ENCODE data around the gene GNAL. TPM values are rescaled to one million over a fixed set of nuclear protein-coding genes. Genes with fewer than 3 reads are reported as not detected.
A peak's percentile ranks its signal among the peaks of the same experiment; 100 is the strongest.

The GNAL gene
- total RNA-seq, 2 donors from 2014 or later = 0.20 to 0.53 TPM

DNA sequence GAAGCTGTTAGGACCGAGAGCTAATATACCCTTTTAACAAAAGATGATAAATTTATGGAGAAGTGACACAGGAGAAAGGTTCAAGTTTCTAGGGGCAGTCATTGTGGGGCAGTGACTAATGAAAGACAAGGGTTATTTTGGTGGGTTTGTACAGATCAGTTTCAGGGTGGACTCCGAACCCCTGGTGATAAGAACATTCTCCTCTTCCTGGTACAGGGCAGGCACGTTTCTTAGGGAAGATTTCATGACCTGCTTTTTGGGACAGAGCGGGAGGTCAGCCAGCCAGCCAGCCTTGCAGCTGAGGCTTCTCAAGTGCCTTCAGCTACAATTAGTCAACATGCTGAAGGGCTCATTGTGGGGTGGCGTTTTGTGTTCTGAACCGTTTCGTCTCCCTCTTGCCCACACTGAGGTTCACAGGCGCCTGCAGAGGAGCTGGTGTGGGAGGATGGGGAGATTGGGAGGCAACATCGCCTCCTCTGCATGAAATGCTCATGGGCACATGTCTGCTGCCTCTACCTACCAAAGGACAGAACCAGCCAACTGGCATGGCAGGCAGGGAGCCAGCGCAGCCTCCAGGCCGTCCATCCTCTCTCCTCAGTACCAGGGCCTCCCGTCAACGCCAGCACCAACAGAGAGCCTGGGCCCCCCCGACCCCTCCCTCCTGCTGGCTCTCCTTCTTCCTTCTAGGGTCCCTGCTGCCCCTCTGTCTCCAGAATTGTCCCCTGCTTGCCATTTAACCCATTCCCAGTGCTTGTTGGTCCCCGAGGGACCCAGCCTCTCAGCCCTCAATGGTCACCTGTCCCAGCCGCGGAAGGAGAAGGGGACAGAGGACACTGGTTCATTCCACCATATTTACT lies 171.8 kb downstream of the GNAL start:
- H3K27ac Mint-ChIP-seq = peak overlapping the region in 1 of 2 donors; percentile 72
- no peaks in the 10 kb centered on the region for H3K9me3 Mint-ChIP-seq
- ATAC-seq (no peak), DNase-seq (ENCODE audit: low spot score in 2 of 2) (no peak)
- no peaks in the 10 kb centered on the region for H3K36me3 Mint-ChIP-seq

DNA sequence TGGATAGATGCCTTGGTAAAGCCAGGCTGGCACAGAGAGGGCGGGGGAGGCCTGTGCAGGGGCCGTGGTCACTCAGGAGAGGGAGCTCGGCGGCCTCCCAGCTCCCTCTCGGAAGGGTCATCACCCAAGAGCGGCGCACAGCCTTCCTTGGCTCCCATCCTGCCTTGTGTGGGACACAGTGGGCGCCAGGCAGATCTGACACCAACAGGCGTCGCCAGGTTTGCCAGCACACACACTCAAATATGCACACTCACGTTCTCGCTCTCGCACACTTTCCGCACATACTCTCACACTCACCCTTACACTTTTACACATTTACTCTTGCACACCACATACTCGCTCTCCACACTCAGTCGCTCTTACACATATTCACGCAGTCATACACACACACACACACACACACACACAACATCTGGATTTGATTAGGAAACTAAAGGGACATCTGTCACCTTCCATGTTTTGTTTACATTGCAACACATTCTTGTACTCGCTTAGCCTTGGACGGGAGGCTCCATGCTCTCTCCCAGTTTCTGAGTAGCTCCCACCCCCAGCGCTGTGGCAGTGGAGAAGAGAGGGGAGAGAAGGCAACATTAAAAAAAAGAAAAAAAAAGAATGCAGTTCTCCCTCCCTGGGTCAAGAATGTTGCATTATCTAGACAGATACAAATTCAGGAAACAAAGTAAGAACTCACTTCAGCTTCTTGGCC lies 172.7 kb downstream of the GNAL start:
- no peak for ATAC-seq
- no peaks in the 10 kb centered on the region for H3K9me3 Mint-ChIP-seq

GRCh38 chr18:11862468-11863137 lies 173.5 kb downstream of the GNAL start:
- Mint-ChIP-seq H3K27ac (no peak overlapping the region), H3K36me3 (no peaks in the 10 kb centered on the region), H3K9me3 (no peaks in the 10 kb centered on the region)
- ATAC-seq (no peak), DNase-seq (ENCODE audit: low spot score in 2 of 2) (no peak)

More for the DNA sequence above, 172.7 kb downstream of the GNAL start:
- Mint-ChIP-seq H3K36me3 (no peaks in the 10 kb centered on the region), H3K27ac (peak overlapping the region in 1 of 2 donors; percentile 58)
- no peak for DNase-seq (ENCODE audit: low spot score in 2 of 2)

- H3K27ac Mint-ChIP-seq = no peak overlapping the region
- H3K36me3 Mint-ChIP-seq = no peaks in the 10 kb centered on the region
- ATAC-seq (no peak), DNase-seq (ENCODE audit: low spot score in 2 of 2) (no peak)
- H3K9me3 Mint-ChIP-seq = no peaks in the 10 kb centered on the region
Observed at GRCh38 chr18:11864471-11864870, 175.4 kb downstream of the GNAL start.

- no peak for ATAC-seq
Observed at GRCh38 chr18:11865071-11865470, 176.0 kb downstream of the GNAL start.

DNA sequence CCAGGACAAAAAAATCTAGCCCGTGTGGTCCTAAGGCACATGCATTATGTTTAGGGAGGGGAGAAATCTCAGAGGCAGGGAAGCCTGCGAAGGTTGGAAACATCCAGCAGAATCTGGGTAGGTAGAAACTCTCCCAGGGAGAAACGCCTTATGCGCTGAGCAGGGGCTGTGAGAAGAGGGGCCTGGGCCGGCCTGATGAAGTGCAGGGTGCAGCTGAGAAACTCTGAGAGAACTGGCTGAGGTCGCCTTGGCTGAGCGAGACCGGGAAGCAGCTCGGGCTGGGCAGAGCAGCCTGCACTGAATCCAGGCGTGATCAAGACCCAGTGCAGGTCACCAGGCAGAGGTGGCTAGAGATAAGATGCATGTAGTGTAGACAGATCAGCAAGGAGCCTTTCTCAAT lies 177.3 kb downstream of the GNAL start:
- DNase-seq (ENCODE audit: low spot score in 2 of 2) (no peak), ATAC-seq (no peak)
- no peaks in the 10 kb centered on the region for H3K36me3 Mint-ChIP-seq
- H3K27ac Mint-ChIP-seq = peak overlapping the region in 1 of 2 donors; percentile 37
- no peaks in the 10 kb centered on the region for H3K9me3 Mint-ChIP-seq

More at GRCh38 chr18:11865071-11865470, 176.0 kb downstream of the GNAL start:
- Mint-ChIP-seq H3K36me3 (no peaks in the 10 kb centered on the region), H3K27ac (no peak overlapping the region), H3K9me3 (no peaks in the 10 kb centered on the region)
- peak in 1 of 2 donors; percentile 37 for DNase-seq (ENCODE audit: low spot score in 2 of 2)

GRCh38 chr18:11866764-11867163 lies 177.7 kb downstream of the GNAL start:
- no peak overlapping the region for H3K27ac Mint-ChIP-seq
- ATAC-seq = no peak
- no peaks in the 10 kb centered on the region for H3K9me3 Mint-ChIP-seq
- DNase-seq (ENCODE audit: low spot score in 2 of 2) = no peak
- H3K36me3 Mint-ChIP-seq = no peaks in the 10 kb centered on the region

DNA sequence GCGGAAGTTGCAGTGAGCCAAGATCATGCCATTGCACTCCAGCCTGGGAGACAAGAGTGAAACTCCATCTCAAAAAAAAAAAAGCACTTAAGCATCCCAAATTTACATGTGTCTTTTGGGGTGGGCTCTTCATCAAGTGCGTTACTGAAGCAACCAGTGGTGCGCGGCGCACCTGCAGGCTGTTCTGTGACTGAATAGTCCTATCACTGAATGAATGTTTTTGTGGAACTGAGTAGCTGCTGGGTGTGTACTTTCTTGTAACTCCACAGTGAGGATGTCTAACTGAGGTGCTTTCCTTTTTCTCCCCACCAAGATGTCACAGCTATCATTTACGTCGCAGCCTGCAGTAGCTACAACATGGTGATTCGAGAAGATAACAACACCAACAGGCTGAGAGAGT lies 179.2 kb downstream of the GNAL start:
- DNase-seq (ENCODE audit: low spot score in 2 of 2) (no peak), ATAC-seq (no peak)
- H3K9me3 Mint-ChIP-seq = no peaks in the 10 kb centered on the region
- no peak overlapping the region for H3K27ac Mint-ChIP-seq
- no peaks in the 10 kb centered on the region for H3K36me3 Mint-ChIP-seq

DNA sequence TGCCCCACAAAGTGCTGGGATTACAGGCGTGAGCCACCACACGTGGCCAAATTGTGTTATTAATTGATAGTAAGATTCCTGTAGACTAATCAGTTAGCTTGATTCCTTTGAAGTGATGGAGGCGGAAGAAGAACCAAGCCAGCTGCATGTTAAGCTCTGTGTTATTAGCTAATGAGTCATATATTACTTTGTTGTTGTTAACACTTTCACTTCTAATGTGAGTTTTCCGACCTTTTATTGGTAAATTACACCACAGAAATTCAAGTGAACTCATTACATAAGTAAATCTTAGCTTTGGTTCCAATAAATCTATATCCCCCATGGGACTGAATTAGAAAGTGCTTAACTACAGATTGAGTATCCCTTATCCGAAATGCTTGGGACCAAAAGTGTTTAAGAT lies 182.4 kb downstream of the GNAL start:
- no peak for DNase-seq (ENCODE audit: low spot score in 2 of 2)
- Mint-ChIP-seq H3K36me3 (peaks cover 0 to 7% of the 10 kb centered on the region in 2 donors), H3K27ac (no peak overlapping the region)

DNA sequence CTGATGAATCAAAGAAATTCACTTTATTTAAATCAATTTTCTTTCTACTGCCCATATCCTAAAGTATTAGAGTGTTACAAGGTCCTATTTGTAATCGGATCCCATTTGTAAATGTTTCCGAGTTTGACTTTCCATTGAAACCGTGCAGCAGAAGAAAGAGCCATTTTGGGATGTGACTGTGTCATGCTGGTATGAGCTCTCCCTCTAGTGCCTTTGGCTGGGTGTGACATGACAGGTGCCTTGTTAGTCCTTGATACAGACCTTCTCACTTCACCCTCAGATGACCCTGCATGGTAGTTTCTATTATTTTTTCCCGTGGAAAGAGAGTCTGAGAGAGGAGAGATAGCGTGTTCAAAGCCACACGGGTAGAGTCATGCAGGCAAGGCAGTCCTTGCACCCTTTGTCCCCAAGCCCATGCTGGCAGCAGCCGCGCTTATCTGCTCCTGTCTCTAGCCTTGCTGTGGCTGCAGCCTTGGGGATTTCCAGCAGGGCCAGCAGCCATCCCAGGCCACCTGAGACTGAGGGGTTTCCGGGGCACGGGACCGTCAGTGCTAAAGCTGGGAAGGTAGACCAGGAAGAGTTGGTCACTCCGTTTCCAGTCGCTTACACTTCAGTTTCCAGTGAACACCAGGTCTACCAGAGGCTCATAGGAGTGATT lies 183.5 kb downstream of the GNAL start:
- DNase-seq (ENCODE audit: low spot score in 2 of 2) = no peak
- peaks cover 3 to 7% of the 10 kb centered on the region in 2 donors for H3K9me3 Mint-ChIP-seq

More for the DNA sequence above, 182.4 kb downstream of the GNAL start:
- ATAC-seq = peak in 1 of 2 donors; percentile 49
- peaks cover 3 to 7% of the 10 kb centered on the region in 2 donors for H3K9me3 Mint-ChIP-seq

DNA sequence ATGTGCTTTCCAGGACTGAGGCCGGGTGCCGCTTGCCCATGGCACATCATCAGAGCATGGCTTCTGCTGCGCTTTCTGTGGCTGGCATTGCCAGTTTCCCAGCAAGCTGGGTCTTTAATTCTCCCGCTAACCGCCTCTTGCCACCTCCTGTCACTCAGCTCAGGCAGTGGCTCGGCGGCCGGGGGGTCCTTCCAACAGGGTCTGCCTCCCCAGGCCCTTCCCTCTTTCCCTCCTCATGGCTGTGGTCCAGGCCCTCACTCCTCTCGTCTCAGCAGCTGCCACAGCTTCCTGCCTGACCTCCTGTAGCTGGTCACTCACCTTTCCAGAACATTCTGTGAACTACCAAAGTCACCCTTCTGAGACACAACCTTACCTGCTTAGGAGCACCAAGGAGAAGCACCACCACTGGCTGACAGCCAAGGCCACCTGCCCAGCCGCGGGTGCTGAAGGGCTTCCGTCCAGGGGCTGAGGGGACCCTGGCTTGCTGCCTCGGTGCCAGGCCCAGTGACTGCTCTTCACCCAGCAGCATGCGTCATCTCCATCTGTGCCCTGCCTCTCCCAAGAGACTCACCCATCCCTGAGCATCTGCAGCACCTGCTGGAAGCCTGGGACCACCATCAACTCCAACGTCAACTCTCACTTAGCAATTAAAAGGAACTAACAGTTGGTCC lies 184.7 kb downstream of the GNAL start:
- peaks cover 3 to 7% of the 10 kb centered on the region in 2 donors for H3K9me3 Mint-ChIP-seq
- peak overlapping the region; percentile 62 to 77 for H3K27ac Mint-ChIP-seq
- peaks cover 0 to 7% of the 10 kb centered on the region in 2 donors for H3K36me3 Mint-ChIP-seq
- DNase-seq (ENCODE audit: low spot score in 2 of 2) (no peak), ATAC-seq (no peak)

More for the DNA sequence above, 183.5 kb downstream of the GNAL start:
- peak; percentile 41 to 49 for ATAC-seq
- Mint-ChIP-seq H3K36me3 (peaks cover 0 to 7% of the 10 kb centered on the region in 2 donors), H3K27ac (no peak overlapping the region)

- Mint-ChIP-seq H3K36me3 (peaks cover 0 to 7% of the 10 kb centered on the region in 2 donors), H3K27ac (no peak overlapping the region), H3K9me3 (peaks cover 3 to 7% of the 10 kb centered on the region in 2 donors)
- ATAC-seq (no peak), DNase-seq (ENCODE audit: low spot score in 2 of 2) (no peak)
Observed at GRCh38 chr18:11874676-11875075, 185.6 kb downstream of the GNAL start.

DNA sequence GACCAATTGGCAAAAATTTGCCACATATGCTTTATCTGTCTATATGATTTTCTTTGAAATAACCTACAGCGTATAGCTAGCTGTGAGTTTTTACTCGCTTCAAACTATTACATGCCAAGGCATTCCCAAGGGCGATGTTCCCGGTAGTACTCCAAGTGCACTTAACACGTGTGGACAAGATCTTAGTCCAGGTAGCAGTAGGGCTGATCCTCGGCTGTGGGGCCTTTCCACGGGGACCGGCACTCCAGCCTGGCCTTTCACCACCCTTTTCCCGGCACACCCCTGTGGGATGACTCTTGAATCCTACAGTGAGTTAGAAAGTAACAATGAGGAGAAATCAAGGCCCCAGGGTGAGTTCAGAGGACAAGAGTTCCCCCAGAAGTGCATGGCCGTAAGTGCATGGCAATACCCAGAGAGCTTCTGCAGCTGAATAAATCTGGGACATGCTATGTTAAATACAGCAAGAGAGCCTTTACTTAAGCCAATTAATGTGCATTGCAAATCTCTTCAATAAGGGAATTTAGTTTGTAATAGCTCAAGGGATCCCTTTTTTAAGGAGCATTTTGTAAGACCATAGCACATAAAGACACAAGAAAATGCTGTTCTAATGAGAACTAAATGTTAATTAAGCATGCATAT lies 188.6 kb downstream of the GNAL start:
- Mint-ChIP-seq H3K9me3 (peaks cover 3 to 7% of the 10 kb centered on the region in 2 donors), H3K27ac (no peak overlapping the region), H3K36me3 (peaks cover 0 to 7% of the 10 kb centered on the region in 2 donors)
- ATAC-seq (no peak), DNase-seq (ENCODE audit: low spot score in 2 of 2) (no peak)

- Mint-ChIP-seq H3K9me3 (peaks cover 0 to 3% of the 10 kb centered on the region in 2 donors), H3K27ac (no peak overlapping the region), H3K36me3 (peaks cover 0 to 8% of the 10 kb centered on the region in 2 donors)
- ATAC-seq (no peak), DNase-seq (ENCODE audit: low spot score in 2 of 2) (no peak)
Observed at GRCh38 chr18:11880586-11881304, 191.7 kb downstream of the GNAL start.

DNA sequence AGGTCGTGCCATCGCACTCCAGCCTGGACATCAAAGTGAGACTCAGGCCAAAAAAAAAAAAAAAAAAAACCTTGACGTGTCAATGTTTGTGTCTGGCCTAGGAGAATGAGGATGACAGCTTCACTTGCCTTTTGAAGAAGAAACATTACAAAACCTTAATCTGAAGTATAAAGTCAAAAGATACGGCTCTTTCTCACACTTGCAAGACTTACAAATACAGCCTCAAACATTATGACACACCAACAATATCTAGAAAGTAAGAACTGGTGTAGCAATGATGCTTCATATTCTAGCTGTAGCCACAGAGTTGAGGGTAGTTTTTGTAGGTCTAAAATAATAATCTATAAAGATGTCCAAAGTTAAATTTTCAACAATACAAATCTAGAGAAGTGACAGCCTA lies 193.6 kb downstream of the GNAL start:
- peaks cover 0 to 4% of the 10 kb centered on the region in 2 donors for H3K36me3 Mint-ChIP-seq
- no peak for ATAC-seq
- H3K27ac Mint-ChIP-seq = no peak overlapping the region
- no peaks in the 10 kb centered on the region for H3K9me3 Mint-ChIP-seq
- no peak for DNase-seq (ENCODE audit: low spot score in 2 of 2)

All from activated naive CD4-positive, alpha-beta T cell treated with anti-CD3 and anti-CD28 coated beads, Interleukin-2, amount 50 U/mL, for 72 hours (primary cell).